ENCODE measurements around the gene MYO10. TPM values are rescaled to one million over a fixed set of nuclear protein-coding genes. Genes with fewer than 3 reads are reported as not detected.

MYO10 gene
- total and polyA plus RNA-seq, 2 of the 8 experiments (the other 6 are each of a cell fraction or from before 2014, with no cell fraction given), result 21.5 to 107 TPM

GRCh38 chr5:16866273-16866672 is 69.8 kb downstream of the MYO10 start:
- H2BK20ac ChIP-seq (ENCODE audit: low read length), result no peak overlapping the region; the same call in 1 of the 2 replicates
- no peak overlapping the region for H4K91ac ChIP-seq (replicated peaks; ENCODE audit: insufficient read length, low read length)
- H4K5ac ChIP-seq (ENCODE audit: insufficient read length, low read depth, low read length), result no peak overlapping the region
- H2BK5ac ChIP-seq (ENCODE audit: low read depth, low read length), result peak overlapping the region; percentile 57; the same call in 1 of the 2 replicates
- no peak overlapping the region for H3K4me3 ChIP-seq (ENCODE audit: extremely low read depth in 1 of 4, insufficient read depth in 2 of 4, low read depth in 3 of 4, low read length in 4 of 4)
- H3K9me3 ChIP-seq (ENCODE audit: insufficient read depth in 2 of 2, low read depth in 1 of 2, low read length in 1 of 2), result no peaks in the 10 kb centered on the region
- H3K9ac ChIP-seq (replicated peaks in 1 of 4; ENCODE audit: extremely low read depth in 1 of 4, low read depth in 3 of 4, low read length in 3 of 4), result no peak overlapping the region
- peaks cover 8% of the 10 kb centered on the region for H3K79me1 ChIP-seq (ENCODE audit: low read depth, low read length)
- no peaks in the 10 kb centered on the region for H3K23me2 ChIP-seq (ENCODE audit: low read depth, low read length)
- POLR2A ChIA-PET (ENCODE audit: partially characterized antibody), result no interaction called here
- H2BK120ac ChIP-seq (replicated peaks; ENCODE audit: low read depth, low read length), result no peak overlapping the region
- no peak overlapping the region for H3K27ac ChIP-seq (ENCODE audit: low read depth, low read length)
- H2BK15ac ChIP-seq (ENCODE audit: low read length), result no peak overlapping the region
- H3K4ac ChIP-seq (replicated peaks; ENCODE audit: insufficient read length, low read depth, low read length), result no peak overlapping the region
- H2BK12ac ChIP-seq (ENCODE audit: low read depth, low read length), result no peak overlapping the region
- peak overlapping the region; percentile 37 to 66 for H3K4me2 ChIP-seq (ENCODE audit: insufficient read depth in 1 of 2, low read depth in 2 of 2, low read length in 2 of 2)
- no peak overlapping the region for H3K56ac ChIP-seq (replicated peaks; ENCODE audit: insufficient read length, low read depth, low read length)
- H3K23ac ChIP-seq (ENCODE audit: insufficient read length), result no peak overlapping the region
- peaks cover 11 to 37% (median 29%) of the 10 kb centered on the region in 4 experiments for H3K4me1 ChIP-seq (replicated peaks in 1 of 4; ENCODE audit: control insufficient read depth in 3 of 4, insufficient read depth in 4 of 4, low read length in 3 of 4)
- H2AK5ac ChIP-seq (ENCODE audit: low read depth, low read length), result no peak overlapping the region; the same call in 1 of the 2 replicates
- H2AFZ ChIP-seq (ENCODE audit: low read length), result no peak overlapping the region
- no peaks in the 10 kb centered on the region for H3K36me3 ChIP-seq (ENCODE audit: control insufficient read depth in 2 of 4, insufficient read depth in 4 of 4, low read length in 3 of 4)
- peaks cover 0 to 39% of the 10 kb centered on the region in 2 experiments; a peak in 2 of 4 replicates for H3K79me2 ChIP-seq (ENCODE audit: control insufficient read depth in 1 of 2, insufficient read depth in 2 of 2, low read length in 2 of 2)
- H4K20me1 ChIP-seq (replicated peaks in 1 of 2; ENCODE audit: control insufficient read depth in 1 of 2, insufficient read depth in 2 of 2, low read length in 2 of 2), result no peaks in the 10 kb centered on the region
- DNase-seq (ENCODE audit: low read depth in 1 of 2, low spot score in 2 of 2), result no peak
- CTCF ChIA-PET (ENCODE audit: partially characterized antibody), result interaction anchor here (1.3 to 2.0 kb wide), 2 partner anchors 12 to 267 kb away, joined by 3 to 7 read pairs; no protein-coding TSS in a partner anchor
- H3K27me3 ChIP-seq (replicated peaks in 1 of 4; ENCODE audit: control insufficient read depth in 3 of 4, extremely low read depth in 1 of 4, insufficient read depth in 3 of 4, low read length in 3 of 4), result no peaks in the 10 kb centered on the region
- no peak overlapping the region for H4K8ac ChIP-seq (ENCODE audit: extremely low read depth, insufficient read depth, low read length)
- H3K18ac ChIP-seq (ENCODE audit: extremely low read depth, low read length), result peak overlapping the region; percentile 10; the same call in 1 of the 2 replicates
- no peak for FAIRE-seq
- TF ChIP-seq SUZ12 (IDR thresholded peaks at IDR 0.05; ENCODE audit: low read length) (no peak), TAF7 (optimal IDR thresholded peaks at IDR 0.05; ENCODE audit: borderline replicate concordance, low read depth, low read length) (no peak), CEBPB (IDR thresholded peaks at IDR 0.05; ENCODE audit: low read depth, low read length) (no peak), FOSL1 (IDR thresholded peaks at IDR 0.05; ENCODE audit: insufficient read depth, low read depth, low read length) (no peak), CBX8 (IDR thresholded peaks at IDR 0.05; ENCODE audit: borderline replicate concordance, low read depth, low read length) (no peak), CHD2 (IDR thresholded peaks at IDR 0.05; ENCODE audit: low read length) (no peak), BCL11A (IDR thresholded peaks at IDR 0.05; ENCODE audit: low read depth in 2 of 2, low read length in 2 of 2) (no peak), BACH1 (IDR thresholded peaks at IDR 0.05; ENCODE audit: low read length) (no peak), JUND (IDR thresholded peaks at IDR 0.05; ENCODE audit: low read length) (no peak), SIN3A (conservative IDR thresholded peaks at IDR 0.05 in 1 of 2, IDR thresholded peaks at IDR 0.05 in 1 of 2; ENCODE audit: low read depth in 1 of 2, low read length in 2 of 2) (no peak), NRF1 (IDR thresholded peaks at IDR 0.05; ENCODE audit: low read depth, low read length) (no peak), PHF8 (conservative IDR thresholded peaks at IDR 0.05; ENCODE audit: low read depth, low read length) (no peak), BRCA1 (IDR thresholded peaks at IDR 0.05; ENCODE audit: low read depth, low read length) (no peak), SIX5 (IDR thresholded peaks at IDR 0.05; ENCODE audit: low read depth, low read length) (no peak), EGR1 (IDR thresholded peaks at IDR 0.05; ENCODE audit: borderline replicate concordance, low read depth, low read length) (no peak)
- 83% methylated on average over 4 of the region's 4 CpGs; no CpG with 5 or more reads in 1 of the 2 experiments for WGBS, 2 experiments (ENCODE audit: extremely low coverage in 1 of 2, insufficient coverage in 1 of 2, insufficient read length in 1 of 2, insufficient replicate concordance in 2 of 2, low coverage in 1 of 2, low lambda C conversion rate in 2 of 2, missing lambda C conversion rate in 1 of 2)
- H3K14ac ChIP-seq (ENCODE audit: insufficient read length), result no peak overlapping the region
